Measurements from ENCODE around the gene ZNF644.
A peak's percentile ranks its signal among the peaks of the same experiment; 100 is the strongest.
"Not testable (repeated sequence)": the region's sequence is repeated elsewhere in the genome, so short reads cannot be mapped to it uniquely, and the experiment has no call there.

Gene ZNF644

GRCh38 chr1:91021686-91022517 lies at the start of gene ZNF644:
TSS of gene ZNF644 (minus strand) at chr1:91022035. CDS start at chr1:90982353, 39,682 bp downstream.
- H3K4me3 ChIP-seq (ENCODE audit: low read length) = peak within 1 kb of the TSS; percentile 88
- DNase-seq (ENCODE audit: low read depth) = peak; percentile 91
- TF ChIP-seq CTCF (IDR thresholded peaks at IDR 0.05; ENCODE audit: insufficient read depth, low read depth, low read length, missing control alignments) = no peak

- no peak overlapping the region for H3K4me3 ChIP-seq (ENCODE audit: low read length)
- no peak for TF ChIP-seq CTCF (IDR thresholded peaks at IDR 0.05; ENCODE audit: insufficient read depth, low read depth, low read length, missing control alignments)
- no peak for DNase-seq (ENCODE audit: low read depth)
Observed at GRCh38 chr1:91070298-91070697, 48.5 kb upstream of the ZNF644 start.

GRCh38 chr1:91066538-91066937 lies 44.7 kb upstream of the ZNF644 start:
- peak; percentile 14 for DNase-seq (ENCODE audit: low read depth)
- no peak overlapping the region for H3K4me3 ChIP-seq (ENCODE audit: low read length)
- TF ChIP-seq CTCF (IDR thresholded peaks at IDR 0.05; ENCODE audit: insufficient read depth, low read depth, low read length, missing control alignments) = no peak

GRCh38 chr1:91065337-91065736 lies 43.5 kb upstream of the ZNF644 start:
- no peak overlapping the region for H3K4me3 ChIP-seq (ENCODE audit: low read length)
- no peak for DNase-seq (ENCODE audit: low read depth)
- no peak for TF ChIP-seq CTCF (IDR thresholded peaks at IDR 0.05; ENCODE audit: insufficient read depth, low read depth, low read length, missing control alignments)

GRCh38 chr1:91063403-91063802 lies 41.6 kb upstream of the ZNF644 start:
- not testable (repeated sequence) for H3K4me3 ChIP-seq (ENCODE audit: low read length); DNase-seq (ENCODE audit: low read depth)

- no peak for DNase-seq (ENCODE audit: low read depth)
- no peak overlapping the region for H3K4me3 ChIP-seq (ENCODE audit: low read length)
- no peak for TF ChIP-seq CTCF (IDR thresholded peaks at IDR 0.05; ENCODE audit: insufficient read depth, low read depth, low read length, missing control alignments)
Observed at GRCh38 chr1:91059157-91059556, 37.3 kb upstream of the ZNF644 start.

- DNase-seq (ENCODE audit: low read depth) = no peak
- no peak overlapping the region for H3K4me3 ChIP-seq (ENCODE audit: low read length)
- TF ChIP-seq CTCF (IDR thresholded peaks at IDR 0.05; ENCODE audit: insufficient read depth, low read depth, low read length, missing control alignments) = no peak
Observed at GRCh38 chr1:91057784-91058183, 35.9 kb upstream of the ZNF644 start.

Measured in epithelial cell of esophagus (primary cell).